Spleen (tissue), 7 donors: ENCODE results near the gene FITM1.

Source experiments
- CTCF ChIP-seq, 11 experiments: fragments of 200-600 bp in 7 of 11; fragments of 450-650 bp in 4 of 11; sonication (generic) in 4 of 11; IDR thresholded peaks in 8 of 11; conservative IDR thresholded peaks in 3 of 11; 1 replicate in 7 of 11; 2 replicates in 4 of 11; pipeline versions ENCODE4 v1.4.0 to v1.8.0; 2016 to 2021; ENCODE audit warnings: antibody characterized with exemption in 11 of 11, inconsistent platforms in 4 of 11, mild to moderate bottlenecking in 1 of 11
- POLR2A ChIP-seq, 3 donors: fragments of 450-650 bp; IDR thresholded peaks; one replicate each; pipeline ENCODE4 v1.5.1; 2017; ENCODE audit warnings: antibody characterized with exemption in 3 of 3, mild to moderate bottlenecking in 1 of 3
- POLR2AphosphoS5 ChIP-seq, 3 donors: sonication (generic); formaldehyde crosslinking; IDR thresholded peaks; one replicate each; pipeline ENCODE4 v1.5.1; 2017; ENCODE audit warnings: antibody characterized with exemption in 3 of 3
- donor health status: DM: no; HTN: no; CAD: no; lungs with moderate emphysema.
- donor health status: DM: no; HTN: no; CAD: no.
- donor health status: DM: no; HTN: no; CAD: no.

GRCh38 chr14:24156840-24157239 lies 26.4 kb downstream of the FITM1 start:
- TF ChIP-seq CTCF (IDR thresholded peaks at IDR 0.05 in 8 of 11, conservative IDR thresholded peaks at IDR 0.05 in 3 of 11): no peak
- no peak for TF ChIP-seq POLR2A (IDR thresholded peaks at IDR 0.05)
- no peak for TF ChIP-seq POLR2AphosphoS5 (IDR thresholded peaks at IDR 0.05)
